GM06990 (cell line): ENCODE results near the gene ZRANB1.

Experiments
- DNase-seq: peaks from one replicate; pipeline ENCODE4 v3.0.0-alpha.2; 2011; ENCODE audit not compliant: insufficient read length; ENCODE audit errors: extremely low read depth
- H3K27me3 ChIP-seq: replicated peaks from 2 replicates; pipeline ENCODE4 v1.6.0; 2011; ENCODE audit warnings: low read length; ENCODE audit not compliant: control insufficient read depth, insufficient read depth
- H3K36me3 ChIP-seq: 2 replicates; pipeline ENCODE4 v1.5.1; 2011; ENCODE audit warnings: low read length; ENCODE audit not compliant: control insufficient read depth, insufficient read depth
- H3K4me3 ChIP-seq: replicated peaks from 2 replicates; pipeline ENCODE4 v1.5.1; 2011; ENCODE audit warnings: low read depth, mild to moderate bottlenecking, control low read depth, low read length
- CTCF ChIP-seq: IDR thresholded peaks from 2 replicates; pipeline ENCODE4 v1.5.1; 2011; ENCODE audit warnings: low read length, control low read depth, mild to moderate bottlenecking, inconsistent platforms; ENCODE audit not compliant: insufficient read depth, poor library complexity, severe bottlenecking

ZRANB1 gene

GRCh38 chr10:124923684-124924083, 18.2 kb upstream of the ZRANB1 start:
- no peak for TF ChIP-seq CTCF

GRCh38 chr10:124926548-124926947, 15.4 kb upstream of the ZRANB1 start:
- Histone ChIP-seq H3K36me3 (no peaks in the 10 kb centered on the region), H3K4me3 (no peak overlapping the region), H3K27me3 (no peaks in the 10 kb centered on the region)
- no peak for DNase-seq
- TF ChIP-seq CTCF: no peak

More at GRCh38 chr10:124923684-124924083, 18.2 kb upstream of the ZRANB1 start:
- H3K36me3 ChIP-seq: no peaks in the 10 kb centered on the region
- no peak for DNase-seq
- H3K27me3 ChIP-seq: no peaks in the 10 kb centered on the region
- H3K4me3 ChIP-seq: no peak overlapping the region

GRCh38 chr10:124928087-124928486, 13.8 kb upstream of the ZRANB1 start:
- Histone ChIP-seq H3K4me3 (no peak overlapping the region), H3K27me3 (no peaks in the 10 kb centered on the region), H3K36me3 (no peaks in the 10 kb centered on the region)
- no peak for TF ChIP-seq CTCF
- DNase-seq: no peak

GRCh38 chr10:124928545-124928944, 13.4 kb upstream of the ZRANB1 start:
- TF ChIP-seq CTCF: no peak
- DNase-seq: no peak
- H3K4me3 ChIP-seq: no peak overlapping the region
- no peaks in the 10 kb centered on the region for H3K36me3 ChIP-seq
- no peaks in the 10 kb centered on the region for H3K27me3 ChIP-seq

GRCh38 chr10:124935946-124936345, 6.0 kb upstream of the ZRANB1 start:
- Histone ChIP-seq H3K36me3 (no peaks in the 10 kb centered on the region), H3K27me3 (no peaks in the 10 kb centered on the region), H3K4me3 (no peak overlapping the region)
- no peak for TF ChIP-seq CTCF
- DNase-seq: no peak

- no peaks in the 10 kb centered on the region for H3K27me3 ChIP-seq
- no peak for DNase-seq
- H3K4me3 ChIP-seq: no peak overlapping the region
- no peaks in the 10 kb centered on the region for H3K36me3 ChIP-seq
- no peak for TF ChIP-seq CTCF
These were observed 5.1 kb upstream of the ZRANB1 start for GRCh38 chr10:124936813-124937212.
